HFF-Myc (cell line): Measurements from ENCODE around the gene SELENOM.

ENCODE experiments used
- DNase-seq: peaks from one replicate; pipeline ENCODE4 v3.0.0-alpha.2; 2011; ENCODE audit warnings: low read depth; ENCODE audit errors: extremely low read depth
- H3K4me3 ChIP-seq: replicated peaks from 2 replicates; pipeline ENCODE4 v1.5.1; 2011; ENCODE audit warnings: low read depth, mild to moderate bottlenecking, control low read depth, low read length
- TF ChIP-seq, protein P1 (sequence below): IDR thresholded peaks from 2 replicates; pipeline ENCODE4 v1.5.1; 2012; ENCODE audit warnings: mild to moderate bottlenecking, low read depth, low read length, control low read depth; ENCODE audit errors: missing control alignments

SELENOM gene, protein sequence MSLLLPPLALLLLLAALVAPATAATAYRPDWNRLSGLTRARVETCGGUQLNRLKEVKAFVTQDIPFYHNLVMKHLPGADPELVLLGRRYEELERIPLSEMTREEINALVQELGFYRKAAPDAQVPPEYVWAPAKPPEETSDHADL

DNA sequence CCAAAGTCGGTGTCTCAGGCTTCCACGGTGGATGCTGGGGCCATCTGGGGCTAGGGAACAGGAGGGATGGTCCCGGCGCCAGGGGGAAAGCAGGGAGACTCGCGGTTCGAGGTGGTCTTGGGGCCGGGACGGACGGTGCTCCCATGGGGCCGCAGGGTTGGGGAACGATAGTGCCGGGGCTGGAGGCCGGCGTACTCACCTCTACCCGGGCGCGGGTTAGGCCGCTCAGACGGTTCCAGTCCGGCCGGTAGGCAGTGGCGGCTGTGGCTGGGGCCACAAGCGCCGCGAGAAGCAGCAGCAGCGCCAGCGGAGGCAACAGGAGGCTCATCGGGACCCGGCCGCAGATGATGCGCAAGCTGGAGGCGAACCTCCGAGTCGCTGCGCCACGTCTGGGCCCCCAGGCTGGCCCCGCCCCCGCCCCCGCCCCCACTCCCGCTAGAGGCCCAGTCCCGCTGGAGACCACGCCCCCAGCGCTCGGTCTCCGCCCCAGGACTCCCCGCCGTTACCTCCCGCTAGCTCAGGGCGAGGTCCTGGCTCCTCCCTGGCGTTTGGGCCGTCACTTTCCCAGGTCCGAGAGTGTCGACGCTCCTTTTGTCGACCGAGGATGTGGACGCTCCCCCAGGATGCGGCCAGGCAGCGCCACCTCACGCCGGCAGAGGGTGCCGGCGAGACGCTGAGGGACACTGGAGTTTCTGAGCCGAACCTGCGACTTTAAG lies at the start of gene SELENOM:
Gene SELENOM (minus strand): TSS at position 391 of the 716 bp plus-strand sequence. CDS start 63 bp downstream, at position 328.
- TF ChIP-seq, protein P1, sequence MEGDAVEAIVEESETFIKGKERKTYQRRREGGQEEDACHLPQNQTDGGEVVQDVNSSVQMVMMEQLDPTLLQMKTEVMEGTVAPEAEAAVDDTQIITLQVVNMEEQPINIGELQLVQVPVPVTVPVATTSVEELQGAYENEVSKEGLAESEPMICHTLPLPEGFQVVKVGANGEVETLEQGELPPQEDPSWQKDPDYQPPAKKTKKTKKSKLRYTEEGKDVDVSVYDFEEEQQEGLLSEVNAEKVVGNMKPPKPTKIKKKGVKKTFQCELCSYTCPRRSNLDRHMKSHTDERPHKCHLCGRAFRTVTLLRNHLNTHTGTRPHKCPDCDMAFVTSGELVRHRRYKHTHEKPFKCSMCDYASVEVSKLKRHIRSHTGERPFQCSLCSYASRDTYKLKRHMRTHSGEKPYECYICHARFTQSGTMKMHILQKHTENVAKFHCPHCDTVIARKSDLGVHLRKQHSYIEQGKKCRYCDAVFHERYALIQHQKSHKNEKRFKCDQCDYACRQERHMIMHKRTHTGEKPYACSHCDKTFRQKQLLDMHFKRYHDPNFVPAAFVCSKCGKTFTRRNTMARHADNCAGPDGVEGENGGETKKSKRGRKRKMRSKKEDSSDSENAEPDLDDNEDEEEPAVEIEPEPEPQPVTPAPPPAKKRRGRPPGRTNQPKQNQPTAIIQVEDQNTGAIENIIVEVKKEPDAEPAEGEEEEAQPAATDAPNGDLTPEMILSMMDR: peak; percentile 96
- peak within 1 kb of the TSS; percentile 76 for H3K4me3 ChIP-seq
- peak; percentile 94 for DNase-seq

DNA sequence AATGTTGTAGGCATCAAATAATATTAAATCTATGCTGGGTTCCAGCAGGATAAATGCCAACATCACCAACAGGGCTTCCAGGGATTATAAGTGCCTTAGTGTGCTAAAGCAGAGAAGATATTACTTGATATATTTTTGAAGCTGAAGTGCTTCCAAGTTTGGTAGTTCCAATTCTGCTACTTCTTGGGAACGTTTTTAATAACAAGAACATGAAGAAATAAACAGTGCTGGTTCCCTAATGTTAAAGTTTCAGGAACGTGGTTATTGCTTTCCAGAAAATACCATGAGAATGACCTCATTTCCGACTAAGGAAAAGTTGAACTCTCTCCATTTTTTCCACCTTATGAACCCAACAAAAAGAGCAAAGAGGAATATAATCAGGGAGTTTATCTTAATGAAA lies 48.1 kb upstream of the SELENOM start:
- H3K4me3 ChIP-seq: no peak overlapping the region
- no peak for DNase-seq
- TF ChIP-seq, protein P1: no peak

DNA sequence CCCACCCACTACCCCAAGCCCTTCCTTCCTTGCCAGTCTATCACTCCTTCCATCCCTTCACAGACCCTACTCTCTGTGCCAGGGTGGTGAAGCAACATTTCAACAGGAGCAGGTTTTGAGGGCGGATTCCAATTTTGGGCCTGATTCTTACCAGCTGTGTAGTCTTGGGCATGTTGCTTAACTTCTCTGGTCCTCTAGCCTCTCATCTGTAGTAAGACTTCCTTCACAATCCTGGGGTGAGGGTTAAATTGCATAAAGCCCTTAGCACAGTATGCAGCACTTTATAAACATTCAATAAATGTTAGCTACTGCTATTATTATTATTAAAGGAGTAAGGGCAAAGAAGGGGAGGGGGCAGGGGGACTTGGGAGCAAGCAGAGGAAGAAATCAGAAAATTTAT lies 47.6 kb upstream of the SELENOM start:
- DNase-seq: no peak
- TF ChIP-seq, protein P1: no peak
- no peak overlapping the region for H3K4me3 ChIP-seq

DNA sequence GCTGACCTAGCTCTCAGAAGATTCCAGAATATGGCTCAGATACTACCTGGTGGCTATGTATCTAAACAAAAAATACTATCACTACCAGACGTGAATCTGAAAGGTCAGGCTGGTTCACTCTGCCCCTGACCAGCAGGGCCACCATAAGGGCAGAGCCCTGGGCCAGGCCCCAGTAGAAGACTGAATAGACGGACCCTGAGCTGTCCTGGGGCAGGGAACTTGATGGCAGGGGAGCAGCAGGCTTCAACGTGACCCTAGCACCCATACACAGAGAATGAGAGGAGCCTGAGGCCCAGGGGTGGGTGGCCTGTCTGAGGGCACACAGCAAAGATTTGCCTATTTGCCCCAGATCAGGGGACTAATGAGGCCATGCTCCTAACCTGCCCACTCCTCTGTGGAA lies 46.0 kb upstream of the SELENOM start:
- H3K4me3 ChIP-seq: no peak overlapping the region
- TF ChIP-seq, protein P1: no peak
- DNase-seq: no peak

DNA sequence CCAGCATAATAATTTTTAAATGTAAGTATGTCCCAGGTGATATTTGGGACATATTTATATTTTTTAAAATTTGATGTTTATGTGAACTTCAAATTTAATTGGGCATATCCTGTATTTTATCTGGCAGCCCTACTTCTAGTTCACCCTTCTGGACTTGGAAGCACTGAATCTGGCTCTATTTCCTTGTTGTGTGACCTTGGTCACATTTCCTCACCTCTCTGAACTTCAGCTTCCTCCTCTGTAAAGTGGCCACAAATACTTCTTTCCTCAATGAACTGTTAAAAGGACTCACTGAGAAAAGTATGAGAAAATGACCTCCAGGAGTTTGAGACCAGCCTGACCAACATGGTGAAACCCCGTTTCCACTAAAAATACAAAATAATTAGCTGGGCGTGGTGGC lies 44.5 kb upstream of the SELENOM start:
- DNase-seq: no peak
- TF ChIP-seq, protein P1: no peak
- no peak overlapping the region for H3K4me3 ChIP-seq

DNA sequence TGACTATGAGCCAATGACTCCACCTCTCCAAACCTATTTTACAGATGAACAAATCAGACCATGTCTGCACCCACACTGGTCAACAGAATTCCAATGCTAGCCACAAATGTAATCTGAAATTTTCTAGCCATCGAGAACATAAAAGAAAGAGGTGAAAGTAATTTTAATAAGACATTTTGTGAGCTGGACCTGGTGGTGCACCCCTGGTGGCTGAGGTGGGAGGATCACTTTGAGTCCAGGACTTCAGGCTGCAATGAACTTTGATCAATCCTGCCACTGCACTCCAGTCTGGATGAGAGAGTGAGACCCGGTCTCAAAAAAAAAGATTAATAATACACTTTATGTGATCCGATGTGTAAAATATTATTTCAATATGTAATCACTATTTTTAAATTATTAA lies 43.2 kb upstream of the SELENOM start:
- TF ChIP-seq, protein P1: peak; percentile 39
- no peak for DNase-seq
- no peak overlapping the region for H3K4me3 ChIP-seq
